Smooth muscle cell of the umbilical artery (primary cell): Measurements from ENCODE around the gene MRPL49. TPM values are rescaled to one million over a fixed set of nuclear protein-coding genes. Genes with fewer than 3 reads are reported as not detected.

Experiments
- total RNA-seq: library from RNA; depleted of rRNA; stranded (reverse); fragments of >200 nt; gene quantifications from 2 replicates; pipeline ENCODE4 v1.2.3, GENCODE V29; 2014

The MRPL49 gene
- total RNA-seq: 44.0 and 47.2 TPM in 2 replicates

DNA sequence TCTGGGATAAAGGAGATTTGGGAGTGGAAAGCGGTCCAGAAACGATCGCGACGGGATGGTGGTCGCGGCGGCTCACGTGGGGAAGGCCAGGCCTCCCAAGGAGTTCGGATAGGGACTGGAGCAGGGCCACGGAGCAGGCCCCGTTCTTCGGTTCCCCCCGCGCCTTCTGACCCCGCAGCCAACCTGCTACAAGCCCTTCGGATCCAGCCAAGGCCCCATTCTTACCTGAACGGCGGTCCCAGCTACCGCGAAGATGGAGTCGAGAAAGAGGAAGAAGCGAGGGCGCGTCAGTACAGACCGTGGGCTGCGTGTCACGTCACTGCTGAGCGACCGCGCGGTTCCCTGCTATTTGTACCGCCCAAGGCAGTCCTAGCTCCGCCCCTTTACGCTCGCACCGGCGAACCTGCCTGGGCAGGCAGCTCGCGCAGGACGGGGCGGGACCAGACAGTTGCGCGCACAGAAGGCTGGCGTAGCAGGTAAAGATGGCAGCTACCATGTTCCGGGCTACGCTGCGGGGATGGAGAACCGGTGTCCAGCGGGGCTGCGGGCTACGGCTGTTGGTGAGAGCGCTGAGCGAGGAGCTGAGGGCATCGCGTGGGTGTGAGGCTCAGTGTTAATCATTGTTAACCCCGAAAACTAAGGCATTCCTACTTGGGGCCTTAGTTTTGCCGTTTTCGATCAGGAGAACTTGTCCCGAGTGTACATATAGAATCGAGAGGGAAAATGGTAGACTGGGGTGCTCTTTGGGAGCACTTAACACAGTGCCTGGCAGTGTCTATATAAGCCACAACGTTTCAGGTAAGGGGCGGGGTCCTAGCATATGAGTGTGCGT lies at the start of gene MRPL49, which contains the start of gene FAU:
MRPL49 (plus strand) TSS at position 457 of the 832 bp plus-strand sequence; CDS start at position 483, 26 bp downstream.
FAU (minus strand) TSS at position 270 of the 832 bp plus-strand sequence. CDS start 321 bp downstream, outside the sequence.

DNA sequence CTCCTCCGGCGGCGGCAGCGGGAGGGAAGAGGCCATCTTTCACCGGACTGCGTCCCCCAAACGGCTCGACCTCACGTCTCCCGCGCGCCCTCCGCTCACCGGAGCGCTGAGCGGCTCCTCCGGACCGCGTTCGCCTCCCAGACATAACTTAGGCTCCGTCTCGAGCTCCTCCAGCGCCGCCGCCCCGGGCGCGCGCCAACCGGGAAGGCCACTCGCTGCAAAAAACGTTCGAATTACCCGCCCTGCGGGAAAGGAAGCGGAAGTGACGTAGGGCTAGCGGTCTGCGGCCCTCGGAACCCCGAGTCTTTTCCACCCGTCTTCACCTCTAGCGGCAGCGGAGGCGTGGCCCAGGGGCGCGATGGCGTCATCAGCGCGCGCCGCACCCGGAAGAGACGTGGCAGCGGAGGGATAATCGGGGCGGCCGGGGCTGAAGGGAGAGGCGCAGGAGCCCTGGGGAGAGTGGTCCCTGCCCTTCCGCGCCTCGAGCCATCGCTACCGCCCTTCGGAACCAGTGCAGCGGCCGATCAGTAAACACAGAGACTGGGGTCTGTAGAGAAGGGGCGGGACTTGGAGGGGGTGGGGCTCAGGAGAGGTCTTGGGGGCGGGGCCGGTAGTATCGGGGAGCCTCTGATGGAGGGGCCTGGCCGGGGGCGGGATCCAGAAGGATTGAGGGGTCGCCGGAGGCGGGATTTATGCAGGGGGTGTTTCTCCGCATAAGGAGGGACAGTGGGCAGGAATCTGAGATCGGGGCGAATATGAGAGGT lies 38.1 kb upstream of the MRPL49 start, which contains the start of the genes CDCA5 and ZFPL1:
CDCA5 (minus strand) TSS at position 207 of the 764 bp plus-strand sequence; CDS start at position 145, 62 bp downstream.
ZFPL1 (plus strand) TSS at position 389 of the 764 bp plus-strand sequence. CDS start 477 bp downstream, outside the sequence.

DNA sequence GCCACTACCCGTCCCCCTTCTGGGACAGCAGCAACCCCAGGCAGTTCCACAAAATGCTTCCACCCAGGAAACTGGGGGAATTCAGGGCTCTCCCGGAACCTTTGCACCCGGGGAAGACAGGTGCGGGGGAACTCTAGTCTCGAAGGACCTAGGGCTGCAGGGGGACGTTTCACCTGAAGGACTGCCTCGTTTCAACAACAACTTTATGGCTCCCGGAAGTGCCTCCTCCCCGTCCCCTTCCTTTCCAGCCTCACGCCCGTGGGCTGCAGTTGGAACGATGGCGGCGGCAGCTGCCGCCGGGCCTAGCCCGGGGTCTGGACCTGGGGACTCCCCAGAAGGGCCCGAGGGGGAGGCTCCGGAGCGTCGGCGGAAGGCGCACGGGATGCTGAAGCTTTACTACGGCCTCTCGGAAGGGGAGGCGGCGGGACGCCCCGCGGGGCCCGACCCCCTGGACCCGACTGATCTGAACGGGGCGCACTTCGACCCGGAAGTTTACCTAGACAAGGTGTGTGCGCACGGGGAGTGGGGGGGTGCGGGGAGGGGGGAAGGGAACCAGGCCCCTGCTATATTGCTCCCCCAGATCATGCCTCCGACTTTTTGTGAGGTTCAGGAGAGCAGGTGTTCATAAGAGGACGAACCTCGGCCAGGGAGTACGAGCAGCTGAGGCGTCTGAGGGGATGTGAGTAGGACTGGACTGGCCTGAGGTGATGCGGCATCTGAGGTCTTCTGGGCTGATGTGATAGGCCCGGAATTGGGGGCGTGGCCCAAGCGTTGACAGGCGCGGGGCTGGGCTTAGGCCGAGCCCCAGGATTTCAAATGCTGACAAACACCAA lies 25.9 kb upstream of the MRPL49 start, which contains the start of gene VPS51:
VPS51 (plus strand) TSS at position 241 of the 833 bp plus-strand sequence; CDS start at position 278, 37 bp downstream.

DNA sequence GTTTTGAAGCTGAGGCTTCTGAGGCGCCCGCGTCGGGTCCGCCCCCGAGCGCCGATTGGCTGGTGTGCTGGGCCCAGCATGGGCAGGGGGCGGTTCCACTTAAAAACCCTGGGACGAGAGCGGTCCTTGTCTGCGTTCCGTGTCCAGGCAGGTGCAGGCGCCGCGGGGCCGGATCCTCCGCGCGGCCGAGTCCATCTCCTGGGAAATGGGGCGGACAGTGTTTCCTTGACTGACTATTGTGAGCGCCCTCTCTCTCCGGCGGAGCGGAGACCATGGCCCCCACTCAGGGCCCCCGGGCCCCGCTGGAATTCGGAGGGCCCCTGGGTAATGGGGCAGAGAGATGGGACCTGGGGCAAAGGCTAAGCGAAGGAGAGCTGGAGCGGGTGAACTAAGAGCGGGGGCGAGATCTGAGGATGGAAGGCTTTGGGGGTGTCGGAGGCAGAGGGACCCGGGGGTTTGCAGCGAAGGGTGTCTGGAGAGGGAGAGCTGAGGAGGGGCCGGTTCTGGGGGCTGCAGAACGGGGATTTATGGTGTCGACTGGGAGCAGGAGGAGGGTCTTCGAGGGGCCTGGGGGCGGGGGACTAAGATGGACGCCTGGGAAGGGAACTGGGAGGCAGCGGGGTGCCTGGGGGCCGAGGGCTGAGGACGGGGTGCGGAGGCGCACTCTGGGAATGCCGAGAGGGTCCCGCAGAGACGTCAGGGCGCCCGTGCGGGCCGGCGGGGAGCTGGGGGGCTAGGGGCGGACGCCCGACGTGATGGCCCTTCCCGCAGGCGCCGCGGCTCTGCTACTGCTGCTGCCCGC lies 10.2 kb upstream of the MRPL49 start, which contains the start of gene TM7SF2:
TM7SF2 (plus strand) TSS at position 129 of the 802 bp plus-strand sequence; CDS start at position 273, 144 bp downstream.

DNA sequence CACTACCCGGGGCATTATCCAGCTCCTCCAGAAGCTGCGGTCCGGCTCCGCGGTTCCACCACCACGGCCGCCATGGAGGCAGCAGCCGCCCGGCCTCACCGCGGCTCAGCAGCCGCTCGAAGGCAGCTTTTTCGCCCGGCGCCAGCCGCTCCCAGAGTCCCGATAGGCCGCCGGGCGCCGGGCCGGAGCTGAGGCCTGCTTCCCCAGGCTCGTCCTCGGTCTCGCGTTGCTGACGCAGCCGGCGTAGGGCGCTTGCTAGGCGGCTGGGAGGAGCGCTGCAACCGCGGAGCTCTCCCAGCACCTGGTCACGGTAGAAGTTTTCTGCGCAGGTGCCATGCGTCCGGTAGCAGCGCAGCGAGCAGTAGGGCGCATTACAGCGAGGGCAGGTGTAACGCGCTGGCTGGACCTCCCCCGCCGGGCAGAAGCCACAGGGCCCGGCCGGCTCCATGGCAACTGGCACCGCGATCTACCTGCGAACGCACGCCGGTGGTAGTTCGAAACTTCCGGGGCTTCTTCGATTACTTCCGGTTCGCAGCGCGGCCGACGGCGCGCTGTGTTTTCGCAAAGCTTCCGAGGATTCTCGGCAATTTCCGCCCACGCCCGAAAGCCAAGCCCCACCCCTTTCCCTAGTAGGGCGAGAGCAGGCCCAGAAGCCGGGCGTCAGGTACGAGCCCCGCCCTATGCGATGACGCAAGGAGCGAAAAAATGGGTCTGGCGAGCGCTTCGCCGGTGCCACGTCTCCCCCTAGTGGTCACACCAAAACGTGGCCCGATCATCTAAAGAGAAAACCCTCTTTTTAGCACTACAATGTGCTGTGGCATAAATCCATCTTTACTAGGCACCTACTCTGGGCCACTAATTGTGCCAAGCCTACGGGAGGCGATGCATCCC lies 4.7 kb upstream of the MRPL49 start, which contains the start of gene ZNHIT2:
ZNHIT2 (minus strand) TSS at position 496 of the 891 bp plus-strand sequence; CDS start at position 448, 48 bp downstream.

DNA sequence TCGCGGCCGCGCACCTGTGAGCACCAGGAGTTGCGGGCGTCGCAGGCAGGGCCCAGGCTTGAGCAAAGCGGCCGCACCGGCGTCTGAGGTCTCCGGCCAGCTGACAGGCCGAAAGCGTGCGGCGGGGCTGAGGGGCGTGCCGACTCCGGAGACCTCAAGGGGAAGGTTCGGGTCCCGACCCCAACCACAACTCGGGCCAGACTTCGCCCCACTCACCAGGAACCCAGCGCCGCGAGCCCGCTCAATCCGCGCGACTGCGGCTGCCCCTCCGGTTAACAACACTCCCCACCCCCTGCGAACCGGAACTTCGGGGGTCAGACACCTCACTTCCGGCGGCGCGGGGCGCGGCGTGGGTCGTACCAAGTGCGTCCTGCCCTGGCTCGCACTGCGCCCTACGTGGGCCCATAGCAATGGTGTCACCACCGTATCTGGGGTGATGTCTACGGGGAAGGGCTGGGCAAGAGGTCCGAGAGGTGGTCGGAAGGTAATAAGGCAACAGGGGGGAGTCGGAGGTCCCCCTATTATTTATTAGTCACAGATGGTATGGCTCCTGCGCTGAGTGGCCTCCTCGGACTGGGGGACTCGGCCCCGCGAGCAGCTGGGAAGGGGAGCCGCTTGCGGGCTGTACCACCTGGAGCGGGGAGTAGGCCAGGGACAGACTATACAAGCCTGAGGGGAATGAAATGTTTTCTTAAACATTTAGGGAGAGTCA lies 12.3 kb downstream of the MRPL49 start, which contains the start of gene SYVN1:
SYVN1 (minus strand) TSS at position 280 of the 712 bp plus-strand sequence. CDS start 918 bp downstream, outside the sequence.

DNA sequence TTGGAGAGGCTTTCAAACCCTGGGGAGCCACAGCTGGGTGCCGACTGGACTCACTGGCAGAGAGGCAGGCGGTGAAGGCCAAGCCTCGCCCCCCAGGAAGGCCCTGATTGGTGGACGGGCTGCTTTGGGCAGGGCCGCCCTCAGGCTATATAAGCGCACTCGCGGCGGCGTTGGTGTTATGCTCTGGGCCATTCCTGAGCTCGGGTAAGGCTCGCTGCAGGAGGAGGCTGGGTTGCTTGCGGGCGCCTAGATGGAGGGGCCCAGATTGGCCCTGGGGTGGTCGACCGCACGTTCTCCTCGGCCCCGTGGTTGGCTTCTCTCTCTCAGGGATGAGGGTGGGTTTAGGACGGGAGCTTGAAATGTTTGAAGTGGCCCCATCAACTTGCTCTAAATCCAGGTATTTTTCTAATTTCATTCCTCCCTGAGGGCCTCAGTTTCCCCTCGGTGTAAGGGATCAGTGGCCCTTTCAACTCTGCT lies 48.0 kb downstream of the MRPL49 start, which contains the start of gene SPDYC:
SPDYC (plus strand) TSS at position 176 of the 477 bp plus-strand sequence. CDS start 1,125 bp downstream, outside the sequence.

Other genes with a start within 250 kb of the MRPL49 start
- gene EHD1, start 243.7 kb upstream of the MRPL49 start, total RNA-seq: 40.4 and 211 TPM in 2 replicates
- gene ATG2A, start 205.1 kb upstream of the MRPL49 start, total RNA-seq: 12.5 and 14.9 TPM in 2 replicates
- gene PPP2R5B, start 197.6 kb upstream of the MRPL49 start, total RNA-seq: 16.0 and 21.0 TPM in 2 replicates
- gene GPHA2, start 186.4 kb upstream of the MRPL49 start, total RNA-seq: not detected in 2 replicates
- under 0.01 TPM in 1 of 2 replicates, not detected in the other for gene MAJIN, start 150.2 kb upstream of the MRPL49 start, total RNA-seq
- under 0.01 and 0.51 TPM in 2 replicates for gene BATF2, start 125.3 kb upstream of the MRPL49 start, total RNA-seq
- 73.7 and 76.6 TPM in 2 replicates for gene ARL2, start 108.2 kb upstream of the MRPL49 start, total RNA-seq
- 3.0 and 10.7 TPM in 2 replicates for gene SNX15, start 94.9 kb upstream of the MRPL49 start, total RNA-seq
- 6.9 and 7.1 TPM in 2 replicates for gene SAC3D1, start 81.1 kb upstream of the MRPL49 start, total RNA-seq
- 17.3 and 19.9 TPM in 2 replicates for gene NAALADL1, start 63.8 kb upstream of the MRPL49 start, total RNA-seq
- gene CDCA5, start 38.3 kb upstream of the MRPL49 start, total RNA-seq: 1.8 and 6.0 TPM in 2 replicates
- gene ZFPL1, start 38.1 kb upstream of the MRPL49 start, total RNA-seq: 23.5 and 33.7 TPM in 2 replicates
- 108 and 163 TPM in 2 replicates for gene VPS51, start 26.1 kb upstream of the MRPL49 start, total RNA-seq
- 12.2 and 17.0 TPM in 2 replicates for gene TM7SF2, start 10.4 kb upstream of the MRPL49 start, total RNA-seq
- gene ZNHIT2, start 4.6 kb upstream of the MRPL49 start, total RNA-seq: 6.5 and 7.3 TPM in 2 replicates
- gene FAU, start 187 bp upstream of the MRPL49 start, total RNA-seq: 104 and 213 TPM in 2 replicates
- gene SYVN1, start 12.2 kb downstream of the MRPL49 start, total RNA-seq: 25.2 and 38.0 TPM in 2 replicates
- gene SPDYC, start 47.9 kb downstream of the MRPL49 start, total RNA-seq: not detected in 2 replicates
- 52.6 and 180 TPM in 2 replicates for gene CAPN1, start 59.6 kb downstream of the MRPL49 start, total RNA-seq
- 1.5 and 7.9 TPM in 2 replicates for gene POLA2, start 139.6 kb downstream of the MRPL49 start, total RNA-seq
- gene CDC42EP2, start 192.5 kb downstream of the MRPL49 start, total RNA-seq: 20.8 and 23.7 TPM in 2 replicates
- 38.3 and 53.9 TPM in 2 replicates for gene DPF2, start 211.5 kb downstream of the MRPL49 start, total RNA-seq
- 0.05 and 0.30 TPM in 2 replicates for gene TIGD3, start 232.4 kb downstream of the MRPL49 start, total RNA-seq